GM12892 (cell line): ENCODE results near the gene SPATA2.

Experiments
- DNase-seq: peaks from one replicate; pipeline ENCODE4 v3.0.0; 2011; ENCODE audit not compliant: insufficient read length
- FAIRE-seq: peaks from 2 replicates; lab custom pipeline; 2011; peaks lifted over from hg19 to GRCh38; lab: Jason Lieb, UNC
- POLR2A ChIP-seq: IDR thresholded peaks from 2 replicates; pipeline ENCODE4 v1.6.1; 2011; ENCODE audit warnings: low read depth, low read length, control low read depth
- POLR2AphosphoS5 ChIP-seq: IDR thresholded peaks from 2 replicates; pipeline ENCODE4 v1.6.1; 2011; ENCODE audit warnings: low read depth, low read length, control low read depth
- TAF1 ChIP-seq: IDR thresholded peaks from 2 replicates; pipeline ENCODE4 v1.6.1; 2011; ENCODE audit warnings: low read depth, mild to moderate bottlenecking, control low read depth, low read length, borderline replicate concordance

SPATA2 gene

GRCh38 chr20:49924247-49924646 lies 8.9 kb upstream of the SPATA2 start:
- no peak for TF ChIP-seq POLR2A
- TF ChIP-seq TAF1 = no peak
- TF ChIP-seq POLR2AphosphoS5 = no peak
- no peak for DNase-seq
- no peak for FAIRE-seq

- DNase-seq = no peak
- no peak for TF ChIP-seq POLR2AphosphoS5
- TF ChIP-seq POLR2A = no peak
- TF ChIP-seq TAF1 = no peak
- no peak for FAIRE-seq
These were observed 4.1 kb upstream of the SPATA2 start for GRCh38 chr20:49919461-49919860.

- DNase-seq (no peak), FAIRE-seq (no peak)
- no peak for TF ChIP-seq TAF1
- TF ChIP-seq POLR2AphosphoS5 = no peak
- TF ChIP-seq POLR2A = no peak
These were observed 3.7 kb upstream of the SPATA2 start for GRCh38 chr20:49919009-49919408.

GRCh38 chr20:49918446-49918845 lies 3.1 kb upstream of the SPATA2 start:
- no peak for TF ChIP-seq POLR2A
- no peak for TF ChIP-seq POLR2AphosphoS5
- TF ChIP-seq TAF1 = no peak
- FAIRE-seq (no peak), DNase-seq (no peak)

- no peak for FAIRE-seq
- TF ChIP-seq TAF1 (no peak), POLR2A (0 out of 2 replicates have a peak, but pooled peaks have one; percentile 37)
- DNase-seq = no peak
These were observed 1.0 kb upstream of the SPATA2 start for GRCh38 chr20:49916146-49917002.

GRCh38 chr20:49915118-49915379 lies 280 bp downstream of the SPATA2 start:
- no peak for FAIRE-seq
- TF ChIP-seq POLR2AphosphoS5 (no peak), TAF1 (no peak)
- no peak for DNase-seq

- FAIRE-seq (no peak), DNase-seq (no peak)
- TF ChIP-seq POLR2AphosphoS5 (no peak), POLR2A (no peak), TAF1 (no peak)
These were observed 815 bp downstream of the SPATA2 start for GRCh38 chr20:49914310-49915117.

- FAIRE-seq (no peak), DNase-seq (no peak)
- TF ChIP-seq POLR2AphosphoS5 (no peak), TAF1 (no peak), POLR2A (no peak)
These were observed 1.8 kb downstream of the SPATA2 start for GRCh38 chr20:49913399-49914047.

- TF ChIP-seq POLR2AphosphoS5 = no peak
- no peak for TF ChIP-seq POLR2A
- TF ChIP-seq TAF1 = no peak
- no peak for DNase-seq
- FAIRE-seq = no peak
These were observed 5.0 kb downstream of the SPATA2 start for GRCh38 chr20:49910340-49910706.

- TF ChIP-seq POLR2AphosphoS5 (no peak), TAF1 (no peak), POLR2A (no peak)
- DNase-seq (no peak), FAIRE-seq (no peak)
These were observed 5.6 kb downstream of the SPATA2 start for GRCh38 chr20:49909499-49910339.

- no peak for TF ChIP-seq POLR2AphosphoS5
- no peak for DNase-seq
- FAIRE-seq = no peak
These were observed 7.1 kb downstream of the SPATA2 start for GRCh38 chr20:49908258-49908565.

- FAIRE-seq (no peak), DNase-seq (no peak)
- TF ChIP-seq TAF1 = no peak
- TF ChIP-seq POLR2A = no peak
- no peak for TF ChIP-seq POLR2AphosphoS5
These were observed 7.7 kb downstream of the SPATA2 start for GRCh38 chr20:49907405-49908257.
